Activated naive CD8-positive, alpha-beta T cell treated with anti-CD3 and anti-CD28 coated beads, Interleukin-2, amount 10 ng/mL, durations not matched to agents 7 days and 5 days (primary cell): ENCODE data around the gene FYB1. TPM values are rescaled to one million over a fixed set of nuclear protein-coding genes. Genes with fewer than 3 reads are reported as not detected.
A peak's percentile ranks its signal among the peaks of the same experiment; 100 is the strongest.

Experiments used
- ATAC-seq: fragments of 150-1000 bp; cut with Tn5 transposase; one replicate; pipeline ENCODE4 v1.10.0; 2021; ENCODE audit warnings: low read depth, moderate library complexity
- POLR2A ChIA-PET: fragments of 350-600 bp; sonication (Branson Sonifier 250); formaldehyde crosslinking; loops from one replicate; lab custom pipeline; 2021; ENCODE audit warnings: antibody characterized with exemption; lab: Charles Lee
- DNase-seq: peaks from one replicate; pipeline ENCODE4 v3.0.0; 2021
- H3K27ac Mint-ChIP-seq: one replicate; pipeline ENCODE4 v1.8.0; 2022; ENCODE audit warnings: mild to moderate bottlenecking, mixed read lengths
- H3K27me3 Mint-ChIP-seq: one replicate; pipeline ENCODE4 v1.8.0; 2022; ENCODE audit warnings: mild to moderate bottlenecking, moderate library complexity, mixed read lengths
- H3K36me3 Mint-ChIP-seq: one replicate; pipeline ENCODE4 v1.8.0; 2021; ENCODE audit warnings: mild to moderate bottlenecking, mixed read lengths
- H3K4me1 Mint-ChIP-seq: one replicate; pipeline ENCODE4 v1.8.0; 2021; ENCODE audit warnings: mixed read lengths
- H3K4me3 Mint-ChIP-seq: one replicate; pipeline ENCODE4 v1.8.0; 2022; ENCODE audit warnings: mild to moderate bottlenecking, moderate library complexity, mixed read lengths
- H3K9me3 Mint-ChIP-seq: one replicate; pipeline ENCODE4 v1.8.0; 2021; ENCODE audit warnings: mixed read lengths
- total RNA-seq, 2 experiments: library from RNA; stranded (reverse); gene quantifications; one replicate each; pipeline ENCODE4 v1.2.3, GENCODE V29; 2021

Gene FYB1
- total RNA-seq, 2 experiments from 2014 or later, result 355 to 358 TPM

GRCh38 chr5:39198127-39198526 is 21.2 kb downstream of the FYB1 start:
- POLR2A ChIA-PET, result interaction anchor here (0.9 to 6.2 kb wide), 5 partner anchors 9 to 21 kb away, joined by 4 to 70 read pairs (median 5); no protein-coding TSS in a partner anchor

GRCh38 chr5:39197556-39197955 is 21.8 kb downstream of the FYB1 start:
- DNase-seq (no peak), ATAC-seq (peak; percentile 47)
- no peaks in the 10 kb centered on the region for H3K9me3 Mint-ChIP-seq
- H3K27me3 Mint-ChIP-seq, result no peaks in the 10 kb centered on the region
- POLR2A ChIA-PET, result interaction anchor here (0.9 to 12.7 kb wide), 6 partner anchors 8 to 19 kb away, joined by 4 to 204 read pairs (median 7); no protein-coding TSS in a partner anchor
- peak overlapping the region; percentile 80 for H3K4me3 Mint-ChIP-seq
- H3K27ac Mint-ChIP-seq, result peak overlapping the region; percentile 43
- peaks cover 50% of the 10 kb centered on the region for H3K36me3 Mint-ChIP-seq
- peaks cover 42% of the 10 kb centered on the region for H3K4me1 Mint-ChIP-seq

More at GRCh38 chr5:39198127-39198526, 21.2 kb downstream of the FYB1 start:
- ATAC-seq, result peak; percentile 25
- H3K27me3 Mint-ChIP-seq, result no peaks in the 10 kb centered on the region
- H3K27ac Mint-ChIP-seq, result peak overlapping the region; percentile 67
- H3K4me1 Mint-ChIP-seq, result peaks cover 39% of the 10 kb centered on the region
- H3K36me3 Mint-ChIP-seq, result peaks cover 50% of the 10 kb centered on the region
- H3K9me3 Mint-ChIP-seq, result no peaks in the 10 kb centered on the region
- H3K4me3 Mint-ChIP-seq, result peak overlapping the region; percentile 80
- DNase-seq, result no peak

- H3K27me3 Mint-ChIP-seq, result no peaks in the 10 kb centered on the region
- H3K36me3 Mint-ChIP-seq, result peaks cover 37% of the 10 kb centered on the region
- H3K4me3 Mint-ChIP-seq, result peak overlapping the region; percentile 88
- peak overlapping the region; percentile 89 for H3K27ac Mint-ChIP-seq
- H3K9me3 Mint-ChIP-seq, result no peaks in the 10 kb centered on the region
- DNase-seq, result no peak
- peaks cover 62% of the 10 kb centered on the region for H3K4me1 Mint-ChIP-seq
- ATAC-seq, result no peak
- POLR2A ChIA-PET, result interaction anchor here (0.7 to 12.7 kb wide), 9 partner anchors 8 to 79 kb away, joined by 3 to 204 read pairs (median 9); no protein-coding TSS in a partner anchor
Measured at GRCh38 chr5:39195198-39195826, 24.1 kb downstream of the FYB1 start.

- peak overlapping the region; percentile 88 for H3K4me3 Mint-ChIP-seq
- peak overlapping the region; percentile 89 for H3K27ac Mint-ChIP-seq
- no peaks in the 10 kb centered on the region for H3K27me3 Mint-ChIP-seq
- ATAC-seq, result peak; percentile 15
- POLR2A ChIA-PET, result interaction anchor here (1.1 to 12.7 kb wide), 8 partner anchors 8 to 25 kb away, joined by 3 to 204 read pairs (median 9); no protein-coding TSS in a partner anchor
- no peaks in the 10 kb centered on the region for H3K9me3 Mint-ChIP-seq
- H3K4me1 Mint-ChIP-seq, result peaks cover 69% of the 10 kb centered on the region
- no peak for DNase-seq
- peaks cover 32% of the 10 kb centered on the region for H3K36me3 Mint-ChIP-seq
Measured at GRCh38 chr5:39194466-39195136, 24.8 kb downstream of the FYB1 start.

- Mint-ChIP-seq H3K36me3 (peaks cover 31% of the 10 kb centered on the region), H3K27me3 (no peaks in the 10 kb centered on the region), H3K27ac (peak overlapping the region; percentile 89), H3K4me1 (peaks cover 76% of the 10 kb centered on the region), H3K4me3 (peak overlapping the region; percentile 88), H3K9me3 (no peaks in the 10 kb centered on the region)
- POLR2A ChIA-PET, result interaction anchor here (0.7 to 12.7 kb wide), 9 partner anchors 7 to 29 kb away, joined by 3 to 204 read pairs (median 9); no protein-coding TSS in a partner anchor
- DNase-seq, result no peak
- no peak for ATAC-seq
Measured at GRCh38 chr5:39193553-39194465, 25.6 kb downstream of the FYB1 start.

- DNase-seq (no peak), ATAC-seq (no peak)
- peak overlapping the region; percentile 89 for H3K27ac Mint-ChIP-seq
- no peaks in the 10 kb centered on the region for H3K9me3 Mint-ChIP-seq
- H3K4me3 Mint-ChIP-seq, result peak overlapping the region; percentile 88
- peaks cover 85% of the 10 kb centered on the region for H3K4me1 Mint-ChIP-seq
- peaks cover 29% of the 10 kb centered on the region for H3K36me3 Mint-ChIP-seq
- no peaks in the 10 kb centered on the region for H3K27me3 Mint-ChIP-seq
- POLR2A ChIA-PET, result interaction anchor here (1.4 to 12.7 kb wide), 5 partner anchors 9 to 43 kb away, joined by 3 to 204 read pairs (median 64); no protein-coding TSS in a partner anchor
Measured at GRCh38 chr5:39192450-39193160, 26.8 kb downstream of the FYB1 start.

GRCh38 chr5:39191216-39191615 is 28.1 kb downstream of the FYB1 start:
- Mint-ChIP-seq H3K27ac (peak overlapping the region; percentile 90), H3K4me3 (peak overlapping the region; percentile 85), H3K4me1 (peaks cover 88% of the 10 kb centered on the region), H3K36me3 (peaks cover 28% of the 10 kb centered on the region), H3K27me3 (no peaks in the 10 kb centered on the region), H3K9me3 (no peaks in the 10 kb centered on the region)
- DNase-seq (no peak), ATAC-seq (peak; percentile 46)
- POLR2A ChIA-PET, result interaction anchor here (0.9 to 12.7 kb wide), 6 partner anchors 10 to 44 kb away, joined by 3 to 204 read pairs (median 37); no protein-coding TSS in a partner anchor

GRCh38 chr5:39190311-39191102 is 28.9 kb downstream of the FYB1 start:
- ATAC-seq (no peak), DNase-seq (no peak)
- no peaks in the 10 kb centered on the region for H3K9me3 Mint-ChIP-seq
- H3K27me3 Mint-ChIP-seq, result no peaks in the 10 kb centered on the region
- H3K36me3 Mint-ChIP-seq, result peaks cover 29% of the 10 kb centered on the region
- peaks cover 92% of the 10 kb centered on the region for H3K4me1 Mint-ChIP-seq
- peak overlapping the region; percentile 85 for H3K4me3 Mint-ChIP-seq
- POLR2A ChIA-PET, result interaction anchor here (0.9 to 12.7 kb wide), 6 partner anchors 11 to 44 kb away, joined by 3 to 204 read pairs (median 37); no protein-coding TSS in a partner anchor
- peak overlapping the region; percentile 90 for H3K27ac Mint-ChIP-seq

- DNase-seq (no peak), ATAC-seq (no peak)
- Mint-ChIP-seq H3K27ac (peak overlapping the region; percentile 90), H3K4me3 (peak overlapping the region; percentile 85), H3K36me3 (peaks cover 18% of the 10 kb centered on the region), H3K9me3 (no peaks in the 10 kb centered on the region), H3K4me1 (peaks cover 90% of the 10 kb centered on the region), H3K27me3 (no peaks in the 10 kb centered on the region)
- POLR2A ChIA-PET, result interaction anchor here (1.1 to 12.7 kb wide), 6 partner anchors 9 to 25 kb away, joined by 3 to 204 read pairs (median 40); no protein-coding TSS in a partner anchor
Measured at GRCh38 chr5:39189292-39189955, 29.9 kb downstream of the FYB1 start.

- Mint-ChIP-seq H3K27ac (peak overlapping the region; percentile 90), H3K27me3 (no peaks in the 10 kb centered on the region), H3K36me3 (peaks cover 12% of the 10 kb centered on the region), H3K4me1 (peaks cover 82% of the 10 kb centered on the region), H3K9me3 (no peaks in the 10 kb centered on the region), H3K4me3 (peak overlapping the region; percentile 85)
- DNase-seq (no peak), ATAC-seq (peak; percentile 12)
- POLR2A ChIA-PET, result interaction anchor here (0.7 to 12.7 kb wide), 8 partner anchors 7 to 42 kb away, joined by 3 to 204 read pairs (median 21); no protein-coding TSS in a partner anchor
Measured at GRCh38 chr5:39187831-39188731, 31.3 kb downstream of the FYB1 start.
